Cardiac septum (tissue), 1 donor: ENCODE results near the gene SPIB. TPM values are rescaled to one million over a fixed set of nuclear protein-coding genes. Genes with fewer than 3 reads are reported as not detected.
"Not testable (repeated sequence)": the region's sequence is repeated elsewhere in the genome, so short reads cannot be mapped to it uniquely, and the experiment has no call there.

Experiments
- DNase-seq: peaks from one replicate; pipeline ENCODE4 v3.0.0-alpha.2; 2020; ENCODE audit warnings: low spot score
- intact Hi-C: fragments of 100-400 bp; cut with DNase I; formaldehyde crosslinking; loops from one replicate; pipeline ENCODE4 v1.14.0; 2022
- total RNA-seq: library from RNA; stranded (reverse); fragmentation: NEBNext Ultra II Directional; extraction: Animal tissue kit (Norgen Biotek cat#: 25700); gene quantifications from one replicate; pipeline ENCODE4 v1.2.1, GENCODE V29; 2021
- donor health status: DM: no; HTN: no; CAD: no.

SPIB gene
- total RNA-seq, 1 donor from 2014 or later: not detected

DNA sequence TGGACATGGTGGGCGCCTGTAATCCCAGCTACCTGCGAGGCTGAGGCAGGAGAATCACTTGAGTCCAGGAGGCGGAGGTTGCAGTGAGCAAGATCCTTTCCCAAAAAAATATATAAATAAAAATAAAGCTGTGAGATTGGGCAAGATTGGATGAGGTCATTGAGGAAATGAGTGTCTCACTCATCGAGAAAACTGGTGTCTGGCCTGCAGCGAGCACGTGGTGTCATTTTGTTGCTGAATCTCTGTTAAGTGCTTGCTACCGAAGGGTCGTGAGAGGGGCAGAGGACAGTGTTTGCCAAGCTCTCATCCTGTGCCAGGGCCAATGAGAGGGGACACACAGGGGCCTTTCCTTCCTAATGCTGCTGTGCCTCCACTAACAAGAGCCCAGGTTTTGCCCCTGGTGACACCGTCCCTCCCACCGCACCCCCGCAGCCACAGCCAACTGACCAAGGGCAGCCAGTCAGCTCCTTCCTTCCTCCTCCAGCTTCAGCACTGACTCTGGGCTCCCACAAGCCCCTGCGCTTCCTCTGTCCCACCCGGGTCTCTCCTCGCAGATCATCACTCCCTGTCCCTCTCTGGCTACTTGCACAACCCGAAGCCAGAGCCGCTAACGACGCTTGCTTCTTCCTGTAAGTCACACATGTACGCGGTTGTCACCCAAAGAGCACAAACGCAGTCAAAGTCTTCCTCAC is 31.4 kb upstream of the SPIB start:
- intact Hi-C loops: no loop called here
- no peak for DNase-seq

- DNase-seq: no peak
- intact Hi-C loops: no loop called here
Observed at GRCh38 chr19:50387868-50388245, 30.9 kb upstream of the SPIB start.

DNA sequence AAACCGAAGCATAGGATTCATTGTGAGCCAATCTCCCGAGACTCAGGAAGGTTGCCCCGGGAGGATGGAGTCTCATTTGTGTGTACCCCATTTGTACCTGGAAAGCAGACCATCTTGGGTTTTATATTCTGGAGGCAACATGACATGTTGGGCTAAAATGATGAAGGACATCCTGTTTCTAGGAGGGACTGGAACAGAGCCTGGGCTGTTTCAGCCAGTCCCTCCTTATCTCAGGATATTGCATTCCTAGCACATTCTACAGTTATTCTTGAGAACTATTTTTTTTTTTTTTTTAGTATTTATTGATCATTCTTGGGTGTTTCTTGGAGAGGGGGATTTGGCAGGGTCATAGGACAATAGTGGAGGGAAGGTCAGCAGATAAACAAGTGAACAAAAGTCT is 28.4 kb upstream of the SPIB start:
- intact Hi-C loops, DNase-seq: not testable (repeated sequence)

GRCh38 chr19:50390952-50391351 is 27.8 kb upstream of the SPIB start:
- intact Hi-C loops: not testable (repeated sequence)

DNA sequence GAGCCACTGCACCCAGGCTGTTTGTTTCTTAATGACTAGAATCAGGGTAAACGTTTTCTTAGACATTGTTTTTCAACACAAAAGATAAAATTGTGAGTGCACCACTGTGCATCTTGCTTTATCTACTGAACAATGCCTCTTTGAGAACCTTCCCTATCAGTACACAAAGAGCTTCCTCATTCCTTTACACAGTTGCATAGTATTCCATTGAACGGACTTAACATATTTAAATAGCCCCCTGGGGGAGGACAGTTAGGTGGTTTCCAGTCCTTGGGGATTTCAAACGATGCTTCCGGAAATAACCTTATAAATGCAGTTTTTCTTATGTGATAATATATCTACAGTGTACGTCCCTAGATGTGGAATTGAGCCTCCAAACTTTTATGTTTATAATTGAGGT is 26.0 kb upstream of the SPIB start:
- DNase-seq: no peak
- intact Hi-C loops: no loop called here

More at GRCh38 chr19:50390952-50391351, 27.8 kb upstream of the SPIB start:
- DNase-seq: not testable (repeated sequence)

DNA sequence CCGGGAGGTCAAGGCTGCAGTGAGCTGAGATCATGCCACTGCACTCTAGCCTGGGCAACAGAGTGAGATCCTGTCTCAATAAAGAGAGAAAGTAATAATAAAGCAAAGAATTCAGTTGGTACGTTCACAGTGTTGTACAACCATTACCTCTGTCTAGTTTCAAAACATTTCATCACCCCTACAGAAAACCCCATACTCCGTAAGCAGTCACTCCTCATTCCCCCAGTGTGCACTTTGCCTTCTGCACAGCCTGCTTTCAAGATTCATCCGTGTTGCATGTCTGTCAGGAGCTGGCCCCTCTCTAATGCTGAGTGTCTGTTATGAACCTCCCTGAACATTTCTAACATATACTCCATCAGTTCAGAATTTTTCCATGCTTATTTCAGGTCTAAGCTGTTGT is 25.1 kb upstream of the SPIB start:
- intact Hi-C loops: no loop called here
- DNase-seq: no peak

- DNase-seq: no peak
- intact Hi-C loops: no loop called here
Observed at GRCh38 chr19:50394017-50394416, 24.7 kb upstream of the SPIB start.

DNA sequence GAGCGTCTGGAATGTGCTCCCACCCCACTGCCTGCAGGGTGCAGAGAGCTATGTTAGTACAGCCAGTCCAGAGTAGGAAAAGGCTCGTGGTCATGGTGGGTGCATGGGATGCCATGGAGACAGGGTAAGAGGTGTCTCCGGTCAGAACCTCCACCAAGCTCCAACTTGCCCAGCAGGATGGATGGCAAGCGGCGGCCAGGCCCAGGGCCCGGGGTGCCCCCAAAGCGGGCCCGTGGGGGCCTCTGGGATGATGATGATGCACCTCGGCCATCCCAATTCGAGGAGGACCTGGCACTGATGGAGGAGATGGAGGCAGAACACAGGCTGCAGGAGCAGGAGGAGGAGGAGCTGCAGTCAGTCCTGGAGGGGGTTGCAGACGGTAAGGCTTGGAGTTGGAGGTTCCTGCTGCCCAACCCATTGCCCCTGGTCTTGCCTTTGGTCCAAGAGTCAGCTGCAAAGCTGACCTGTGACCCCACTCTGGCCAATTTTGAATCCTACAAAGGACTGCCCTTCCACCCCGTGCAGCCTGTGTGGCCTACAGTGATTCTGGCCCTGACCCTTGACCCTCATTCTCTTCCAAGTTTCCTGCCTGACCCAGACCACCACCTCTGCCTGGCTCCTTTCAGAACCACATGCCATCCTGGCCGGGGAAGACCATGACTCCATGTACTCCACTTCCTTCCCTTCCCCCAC is 19.9 kb upstream of the SPIB start:
- intact Hi-C loops: no loop called here

DNA sequence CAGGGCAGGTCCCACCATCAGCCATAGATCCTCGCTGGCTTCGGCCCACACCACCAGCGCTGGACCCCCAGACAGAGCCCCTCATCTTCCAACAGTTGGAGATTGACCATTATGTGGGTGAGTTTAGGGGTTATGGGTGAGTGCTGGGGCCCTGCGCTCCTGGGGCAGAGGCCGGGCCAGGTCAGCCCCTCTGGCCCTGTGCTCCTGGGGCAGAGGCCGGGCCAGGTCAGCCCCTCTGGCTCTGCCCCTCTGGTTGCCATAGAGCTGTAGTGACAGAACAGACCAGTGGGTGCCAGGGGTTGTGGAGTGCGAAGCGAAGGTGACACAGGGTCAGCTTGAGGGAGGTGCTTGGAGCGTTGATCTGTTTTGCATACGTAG is 19.4 kb upstream of the SPIB start:
- intact Hi-C loops: no loop called here

More for the DNA sequence above, 19.9 kb upstream of the SPIB start:
- no peak for DNase-seq

GRCh38 chr19:50401605-50402450 is 16.9 kb upstream of the SPIB start:
- DNase-seq: no peak
- intact Hi-C loops: no loop called here

More for the DNA sequence above, 19.4 kb upstream of the SPIB start:
- DNase-seq: no peak

- intact Hi-C loops: no loop called here
- DNase-seq: no peak
Observed at GRCh38 chr19:50402544-50403301, 16.0 kb upstream of the SPIB start.

- DNase-seq: no peak
Observed at GRCh38 chr19:50406156-50406820, 12.4 kb upstream of the SPIB start.

DNA sequence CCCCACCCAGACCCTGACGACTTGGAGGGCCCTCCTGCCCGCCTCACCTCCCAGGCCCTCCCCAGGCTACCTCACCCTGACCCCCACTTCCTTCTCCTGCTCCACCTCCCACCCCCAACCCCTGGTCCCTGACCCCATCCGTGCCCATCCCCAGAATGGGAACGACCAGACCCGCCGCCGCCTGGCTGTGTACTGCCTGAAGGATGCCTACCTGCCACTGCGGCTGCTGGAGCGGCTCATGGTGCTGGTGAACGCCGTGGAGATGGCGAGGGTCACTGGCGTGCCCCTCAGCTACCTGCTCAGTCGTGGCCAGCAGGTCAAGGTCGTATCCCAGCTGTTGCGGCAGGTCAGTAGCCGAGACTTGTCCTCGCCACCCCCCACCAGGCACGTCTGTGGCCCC is 11.9 kb upstream of the SPIB start:
- DNase-seq: no peak
- intact Hi-C loops: no loop called here

More at GRCh38 chr19:50406156-50406820, 12.4 kb upstream of the SPIB start:
- intact Hi-C loops: no loop called here

- intact Hi-C loops: no loop called here
- no peak for DNase-seq
Observed at GRCh38 chr19:50409347-50409746, 9.4 kb upstream of the SPIB start.

GRCh38 chr19:50410109-50410508 is 8.6 kb upstream of the SPIB start:
- no peak for DNase-seq
- intact Hi-C loops: no loop called here

DNA sequence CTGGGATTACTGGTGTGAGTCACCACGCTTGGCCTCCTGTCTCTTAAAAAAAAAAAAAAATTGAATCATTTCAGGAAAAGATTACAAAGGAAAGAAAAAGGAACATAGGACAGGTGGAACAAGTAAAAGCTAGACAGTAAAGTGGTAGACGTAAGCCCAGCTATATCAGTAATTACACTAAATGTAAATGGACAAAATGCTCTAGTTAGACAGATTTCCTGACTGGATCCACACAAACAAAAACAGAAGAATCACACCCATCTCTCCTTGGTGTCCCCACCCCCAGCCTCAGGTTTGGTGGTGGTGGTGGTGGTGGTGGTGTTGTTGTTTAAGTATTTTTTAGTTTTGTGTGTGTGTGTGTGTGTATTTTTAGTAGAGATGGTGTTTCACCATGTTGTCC is 6.3 kb upstream of the SPIB start:
- DNase-seq: no peak
- intact Hi-C loops: no loop called here

DNA sequence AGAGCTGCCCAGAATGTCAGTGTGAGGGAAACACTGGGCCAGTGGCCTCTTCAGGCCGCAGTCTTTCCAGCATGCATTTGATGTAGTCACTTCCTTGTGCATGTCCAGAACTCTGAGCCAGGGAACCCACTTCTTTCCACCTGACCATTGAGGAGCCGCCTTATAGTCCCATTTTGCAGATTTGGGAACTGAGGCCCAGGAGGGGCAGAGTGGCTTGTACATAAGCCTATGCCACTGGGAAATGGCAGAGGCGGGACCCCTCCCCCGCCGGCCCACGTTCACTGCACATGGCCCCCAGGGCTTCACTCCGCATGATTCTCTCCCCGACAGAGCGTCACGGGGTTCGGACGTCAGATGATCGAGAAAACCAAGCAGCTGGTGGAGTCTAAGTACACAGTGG is 5.6 kb upstream of the SPIB start:
- DNase-seq: no peak
- intact Hi-C loops: no loop called here

GRCh38 chr19:50413531-50413930 is 5.2 kb upstream of the SPIB start:
- intact Hi-C loops: no loop called here
- no peak for DNase-seq
